Measurements from ENCODE around the gene SLC5A8.

The SLC5A8 gene

GRCh38 chr12:101174541-101174940, 35.5 kb downstream of the SLC5A8 start:
- H3K4me2 ChIP-seq (ENCODE audit: low read length): no peak overlapping the region
- TF ChIP-seq EZH2 (IDR thresholded peaks at IDR 0.05; ENCODE audit: borderline replicate concordance, low read length): no peak
- no peak for TF ChIP-seq CTCF (IDR thresholded peaks at IDR 0.05; ENCODE audit: low read length)
- no peaks in the 10 kb centered on the region for H3K9me2 ChIP-seq (ENCODE audit: low read depth, low read length)
- H3K9ac ChIP-seq (ENCODE audit: low read length): no peak overlapping the region
- H3K27me3 ChIP-seq (ENCODE audit: insufficient read depth, low read length): no peaks in the 10 kb centered on the region
- no peaks in the 10 kb centered on the region for H3K4me1 ChIP-seq (ENCODE audit: insufficient read depth, low read length, severe bottlenecking)
- no peaks in the 10 kb centered on the region for H3F3A ChIP-seq (ENCODE audit: insufficient read depth, low read length)
- no peaks in the 10 kb centered on the region for H4K20me1 ChIP-seq (ENCODE audit: insufficient read depth, low read length)
- no peaks in the 10 kb centered on the region for H3K9me3 ChIP-seq (ENCODE audit: low read length)
- H3K4me3 ChIP-seq (ENCODE audit: low read depth, low read length, poor library complexity, severe bottlenecking): no peak overlapping the region
- no peaks in the 10 kb centered on the region for H3K36me3 ChIP-seq (ENCODE audit: insufficient read depth, low read length)
- no peak overlapping the region for H3K27ac ChIP-seq (ENCODE audit: low read depth, low read length, poor library complexity, severe bottlenecking)
- no peaks in the 10 kb centered on the region for H3K79me2 ChIP-seq (ENCODE audit: insufficient read depth, low read length)
- H2AFZ ChIP-seq (ENCODE audit: low read length): no peak overlapping the region

GRCh38 chr12:101173197-101173749, 36.8 kb downstream of the SLC5A8 start:
- H2AFZ ChIP-seq (ENCODE audit: low read length): no peak overlapping the region
- H4K20me1 ChIP-seq (ENCODE audit: insufficient read depth, low read length): no peaks in the 10 kb centered on the region
- no peaks in the 10 kb centered on the region for H3K36me3 ChIP-seq (ENCODE audit: insufficient read depth, low read length)
- no peak overlapping the region for H3K9ac ChIP-seq (ENCODE audit: low read length)
- H3K4me1 ChIP-seq (ENCODE audit: insufficient read depth, low read length, severe bottlenecking): no peaks in the 10 kb centered on the region
- no peak overlapping the region for H3K27ac ChIP-seq (ENCODE audit: low read depth, low read length, poor library complexity, severe bottlenecking)
- H3K9me2 ChIP-seq (ENCODE audit: low read depth, low read length): no peaks in the 10 kb centered on the region
- no peaks in the 10 kb centered on the region for H3K79me2 ChIP-seq (ENCODE audit: insufficient read depth, low read length)
- H3K27me3 ChIP-seq (ENCODE audit: insufficient read depth, low read length): no peaks in the 10 kb centered on the region
- no peak overlapping the region for H3K4me3 ChIP-seq (ENCODE audit: low read depth, low read length, poor library complexity, severe bottlenecking)
- no peaks in the 10 kb centered on the region for H3F3A ChIP-seq (ENCODE audit: insufficient read depth, low read length)
- H3K4me2 ChIP-seq (ENCODE audit: low read length): no peak overlapping the region
- no peaks in the 10 kb centered on the region for H3K9me3 ChIP-seq (ENCODE audit: low read length)
- no peak for TF ChIP-seq EZH2 (IDR thresholded peaks at IDR 0.05; ENCODE audit: borderline replicate concordance, low read length)
- TF ChIP-seq CTCF (IDR thresholded peaks at IDR 0.05; ENCODE audit: low read length): no peak

- no peak overlapping the region for H3K27ac ChIP-seq (ENCODE audit: low read depth, low read length, poor library complexity, severe bottlenecking)
- no peak overlapping the region for H3K4me2 ChIP-seq (ENCODE audit: low read length)
- H3F3A ChIP-seq (ENCODE audit: insufficient read depth, low read length): no peaks in the 10 kb centered on the region
- no peaks in the 10 kb centered on the region for H4K20me1 ChIP-seq (ENCODE audit: insufficient read depth, low read length)
- H3K36me3 ChIP-seq (ENCODE audit: insufficient read depth, low read length): no peaks in the 10 kb centered on the region
- no peaks in the 10 kb centered on the region for H3K79me2 ChIP-seq (ENCODE audit: insufficient read depth, low read length)
- H3K9ac ChIP-seq (ENCODE audit: low read length): no peak overlapping the region
- no peaks in the 10 kb centered on the region for H3K27me3 ChIP-seq (ENCODE audit: insufficient read depth, low read length)
- no peaks in the 10 kb centered on the region for H3K9me3 ChIP-seq (ENCODE audit: low read length)
- no peak overlapping the region for H2AFZ ChIP-seq (ENCODE audit: low read length)
- no peaks in the 10 kb centered on the region for H3K9me2 ChIP-seq (ENCODE audit: low read depth, low read length)
- TF ChIP-seq CTCF (IDR thresholded peaks at IDR 0.05; ENCODE audit: low read length) (peak; percentile 33; the same call in 1 of the 2 replicates), EZH2 (IDR thresholded peaks at IDR 0.05; ENCODE audit: borderline replicate concordance, low read length) (no peak)
- H3K4me1 ChIP-seq (ENCODE audit: insufficient read depth, low read length, severe bottlenecking): no peaks in the 10 kb centered on the region
- H3K4me3 ChIP-seq (ENCODE audit: low read depth, low read length, poor library complexity, severe bottlenecking): no peak overlapping the region
Measured at GRCh38 chr12:101172316-101172715, 37.7 kb downstream of the SLC5A8 start.

Measured in OCI-LY1 (cell line).